OCI-LY3 (cell line): ENCODE data around the gene CIDEB.
"Not testable (repeated sequence)": the region's sequence is repeated elsewhere in the genome, so short reads cannot be mapped to it uniquely, and the experiment has no call there.

Source experiments
- EZH2phosphoT487 ChIP-seq: fragments of 200-600 bp; shearing (Covaris generic); IDR thresholded peaks from 2 replicates; pipeline ENCODE4 v1.6.1; 2018; ENCODE audit warnings: antibody characterized with exemption, mixed run types, low read depth
- TF ChIP-seq, protein P1 (sequence below): fragments of 200-600, 300-600 bp; sonication (generic); IDR thresholded peaks from 2 replicates; pipeline ENCODE4 v1.5.1; 2014; ENCODE audit warnings: antibody characterized with exemption, low read length, low read depth

DNA sequence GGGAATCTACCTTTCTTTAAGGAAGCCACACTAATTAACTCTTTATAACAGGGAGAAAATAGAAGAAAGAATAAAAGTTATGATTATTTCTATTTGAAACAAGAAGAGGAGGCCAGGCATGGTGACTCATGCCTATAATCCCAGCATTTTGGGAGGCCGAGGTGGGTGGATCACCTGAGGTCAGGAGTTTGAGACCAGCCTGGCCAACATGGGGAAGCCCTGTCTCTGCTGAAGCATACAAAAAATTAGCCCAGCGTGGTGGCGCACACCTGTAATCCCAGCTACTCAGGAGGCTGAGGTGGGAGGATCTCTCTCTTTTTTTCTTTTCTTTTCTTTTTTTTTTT is 46.7 kb upstream of the CIDEB start:
- TF ChIP-seq, protein P1, sequence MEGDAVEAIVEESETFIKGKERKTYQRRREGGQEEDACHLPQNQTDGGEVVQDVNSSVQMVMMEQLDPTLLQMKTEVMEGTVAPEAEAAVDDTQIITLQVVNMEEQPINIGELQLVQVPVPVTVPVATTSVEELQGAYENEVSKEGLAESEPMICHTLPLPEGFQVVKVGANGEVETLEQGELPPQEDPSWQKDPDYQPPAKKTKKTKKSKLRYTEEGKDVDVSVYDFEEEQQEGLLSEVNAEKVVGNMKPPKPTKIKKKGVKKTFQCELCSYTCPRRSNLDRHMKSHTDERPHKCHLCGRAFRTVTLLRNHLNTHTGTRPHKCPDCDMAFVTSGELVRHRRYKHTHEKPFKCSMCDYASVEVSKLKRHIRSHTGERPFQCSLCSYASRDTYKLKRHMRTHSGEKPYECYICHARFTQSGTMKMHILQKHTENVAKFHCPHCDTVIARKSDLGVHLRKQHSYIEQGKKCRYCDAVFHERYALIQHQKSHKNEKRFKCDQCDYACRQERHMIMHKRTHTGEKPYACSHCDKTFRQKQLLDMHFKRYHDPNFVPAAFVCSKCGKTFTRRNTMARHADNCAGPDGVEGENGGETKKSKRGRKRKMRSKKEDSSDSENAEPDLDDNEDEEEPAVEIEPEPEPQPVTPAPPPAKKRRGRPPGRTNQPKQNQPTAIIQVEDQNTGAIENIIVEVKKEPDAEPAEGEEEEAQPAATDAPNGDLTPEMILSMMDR = not testable (repeated sequence)
- TF ChIP-seq EZH2phosphoT487 = not testable (repeated sequence)
